ENCODE measurements around the gene CCR5. TPM values are rescaled to one million over a fixed set of nuclear protein-coding genes. Genes with fewer than 3 reads are reported as not detected.

Gene CCR5
- total and polyA plus RNA-seq, 2 of the 13 experiments (the other 11 are each of a cell fraction or from before 2014, with no cell fraction given): not detected

GRCh38 chr3:46372492-46373359 lies 2.0 kb downstream of the CCR5 start:
- no peak for DNase-seq (ENCODE audit: low spot score)
- TF ChIP-seq STAG1 (CRISPR knock-in tag; IDR thresholded peaks at IDR 0.05) (peak; percentile 46), SYNCRIP (IDR thresholded peaks at IDR 0.05; ENCODE audit: insufficient read depth, low read depth, low read length) (no peak)
- TF ChIP-seq, protein P1, sequence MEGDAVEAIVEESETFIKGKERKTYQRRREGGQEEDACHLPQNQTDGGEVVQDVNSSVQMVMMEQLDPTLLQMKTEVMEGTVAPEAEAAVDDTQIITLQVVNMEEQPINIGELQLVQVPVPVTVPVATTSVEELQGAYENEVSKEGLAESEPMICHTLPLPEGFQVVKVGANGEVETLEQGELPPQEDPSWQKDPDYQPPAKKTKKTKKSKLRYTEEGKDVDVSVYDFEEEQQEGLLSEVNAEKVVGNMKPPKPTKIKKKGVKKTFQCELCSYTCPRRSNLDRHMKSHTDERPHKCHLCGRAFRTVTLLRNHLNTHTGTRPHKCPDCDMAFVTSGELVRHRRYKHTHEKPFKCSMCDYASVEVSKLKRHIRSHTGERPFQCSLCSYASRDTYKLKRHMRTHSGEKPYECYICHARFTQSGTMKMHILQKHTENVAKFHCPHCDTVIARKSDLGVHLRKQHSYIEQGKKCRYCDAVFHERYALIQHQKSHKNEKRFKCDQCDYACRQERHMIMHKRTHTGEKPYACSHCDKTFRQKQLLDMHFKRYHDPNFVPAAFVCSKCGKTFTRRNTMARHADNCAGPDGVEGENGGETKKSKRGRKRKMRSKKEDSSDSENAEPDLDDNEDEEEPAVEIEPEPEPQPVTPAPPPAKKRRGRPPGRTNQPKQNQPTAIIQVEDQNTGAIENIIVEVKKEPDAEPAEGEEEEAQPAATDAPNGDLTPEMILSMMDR (CRISPR knock-in tag; IDR thresholded peaks at IDR 0.05): peak; percentile 38
- TF ChIP-seq, protein P2, sequence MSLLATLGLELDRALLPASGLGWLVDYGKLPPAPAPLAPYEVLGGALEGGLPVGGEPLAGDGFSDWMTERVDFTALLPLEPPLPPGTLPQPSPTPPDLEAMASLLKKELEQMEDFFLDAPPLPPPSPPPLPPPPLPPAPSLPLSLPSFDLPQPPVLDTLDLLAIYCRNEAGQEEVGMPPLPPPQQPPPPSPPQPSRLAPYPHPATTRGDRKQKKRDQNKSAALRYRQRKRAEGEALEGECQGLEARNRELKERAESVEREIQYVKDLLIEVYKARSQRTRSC (CRISPR knock-in tag; IDR thresholded peaks at IDR 0.05; ENCODE audit: low read depth): no peak
- no peaks in the 10 kb centered on the region for H3K79me2 ChIP-seq (ENCODE audit: insufficient read depth, low read length)
- H4K20me1 ChIP-seq (ENCODE audit: insufficient read depth, low read length): no peaks in the 10 kb centered on the region
- in situ Hi-C loops (cut with HindIII; ENCODE audit: extremely low pct_ligation_motif_present, low pct_unique_long_range_greater_than_20kb): no loop called here
- H3K9me3 ChIP-seq (ENCODE audit: low read length): no peaks in the 10 kb centered on the region
- no peak overlapping the region for H3K27ac ChIP-seq (ENCODE audit: extremely low read length, insufficient read depth, low read length)
- intact Hi-C loops (cut with micrococcal nuclease; ENCODE audit: unreplicated experiment): loop anchor here (2.0 kb wide), 1 partner anchor 96 kb away; no protein-coding TSS in a partner anchor
- FAIRE-seq: peak; percentile 37
- H3K4me1 ChIP-seq (ENCODE audit: insufficient read depth, low read length): peaks cover 8% of the 10 kb centered on the region
- H3K4me3 ChIP-seq (replicated peaks in 1 of 3; ENCODE audit: insufficient read depth in 1 of 3, low read depth in 2 of 3, low read length in 3 of 3): no peak overlapping the region
- 29% methylated on average over 7 of the region's 9 CpGs for WGBS (ENCODE audit: low lambda C conversion rate)
- H3K4me2 ChIP-seq (ENCODE audit: low read depth, low read length): no peak overlapping the region
- BruUV-seq (replicated peaks): no TSS peak
- peaks cover 2 to 12% of the 10 kb centered on the region in 2 experiments; a peak in 3 of 5 replicates for H3K27me3 ChIP-seq (ENCODE audit: control insufficient read depth in 1 of 2, insufficient read depth in 2 of 2, low read length in 2 of 2)
- CTCF ChIA-PET (ENCODE audit: low intra/inter-chr PET ratio, low total read pairs): no interaction called here
- no peaks in the 10 kb centered on the region for H3K36me3 ChIP-seq (replicated peaks in 1 of 2; ENCODE audit: control insufficient read depth in 1 of 2, insufficient read depth in 2 of 2, low read length in 2 of 2)
- H2AFZ ChIP-seq (ENCODE audit: low read length): no peak overlapping the region
- POLR2A ChIA-PET: no interaction called here
- ATAC-seq: no peak
- H3K9ac ChIP-seq (ENCODE audit: insufficient read depth, low read depth, low read length): no peak overlapping the region
